BLaER1 (cell line): ENCODE measurements around the gene CFAP410.
A peak's percentile ranks its signal among the peaks of the same experiment; 100 is the strongest.

Experiments
- H3K27ac ChIP-seq: shearing (Covaris generic); formaldehyde crosslinking; 2 replicates; pipeline ENCODE4 v1.8.1; 2022
- H3K27me3 ChIP-seq: shearing (Covaris generic); formaldehyde crosslinking; 2 replicates; pipeline ENCODE4 v1.8.1; 2022
- H3K36me3 ChIP-seq: shearing (Covaris generic); formaldehyde crosslinking; 2 replicates; pipeline ENCODE4 v1.8.1; 2022
- H3K4me1 ChIP-seq: shearing (Covaris generic); formaldehyde crosslinking; 2 replicates; pipeline ENCODE4 v1.8.1; 2022
- H3K4me2 ChIP-seq: shearing (Covaris generic); formaldehyde crosslinking; 2 replicates; pipeline ENCODE4 v1.8.1; 2022
- H3K4me3 ChIP-seq: shearing (Covaris generic); formaldehyde crosslinking; 2 replicates; pipeline ENCODE4 v1.8.1; 2022
- H3K9ac ChIP-seq: shearing (Covaris generic); formaldehyde crosslinking; 2 replicates; pipeline ENCODE4 v1.8.1; 2022
- H3K9me3 ChIP-seq: shearing (Covaris generic); formaldehyde crosslinking; 2 replicates; pipeline ENCODE4 v1.8.1; 2022
- H4K20me1 ChIP-seq: shearing (Covaris generic); formaldehyde crosslinking; 2 replicates; pipeline ENCODE4 v1.8.1; 2022
- Cebpa-rat ChIP-seq: shearing (Covaris generic); IDR thresholded peaks from 2 replicates; pipeline ENCODE4 v1.8.1; 2022

CFAP410 gene

GRCh38 chr21:44281801-44282200 is 57.4 kb downstream of the CFAP410 start:
- H3K9ac ChIP-seq, result no peak overlapping the region
- H3K4me3 ChIP-seq, result no peak overlapping the region
- H3K9me3 ChIP-seq, result no peaks in the 10 kb centered on the region
- no peaks in the 10 kb centered on the region for H3K36me3 ChIP-seq
- no peak for TF ChIP-seq Cebpa-rat
- no peaks in the 10 kb centered on the region for H3K27me3 ChIP-seq
- H3K4me1 ChIP-seq, result peaks cover 77% of the 10 kb centered on the region
- H3K4me2 ChIP-seq, result peak overlapping the region; percentile 58
- H3K27ac ChIP-seq, result peak overlapping the region; percentile 51
- H4K20me1 ChIP-seq, result no peaks in the 10 kb centered on the region

GRCh38 chr21:44279354-44280260 is 59.6 kb downstream of the CFAP410 start:
- H3K4me1 ChIP-seq, result peaks cover 60% of the 10 kb centered on the region
- no peaks in the 10 kb centered on the region for H3K9me3 ChIP-seq
- H3K27me3 ChIP-seq, result no peaks in the 10 kb centered on the region
- peak overlapping the region; percentile 84 for H3K4me2 ChIP-seq
- H3K4me3 ChIP-seq, result no peak overlapping the region
- H4K20me1 ChIP-seq, result no peaks in the 10 kb centered on the region
- no peak for TF ChIP-seq Cebpa-rat
- 0 out of 2 replicates have a peak overlapping the region, but pooled peaks have one; percentile 47 for H3K27ac ChIP-seq
- H3K36me3 ChIP-seq, result no peaks in the 10 kb centered on the region
- no peak overlapping the region; the same call in 1 of the 2 replicates for H3K9ac ChIP-seq
